NCI-H1048 (cell line): Measurements from ENCODE around the gene SLC23A2.
"Not testable (repeated sequence)": the region's sequence is repeated elsewhere in the genome, so short reads cannot be mapped to it uniquely, and the experiment has no call there.

Experiments used
- DNase-seq: peaks from one replicate; lab custom pipeline; 2025; lab: John Stamatoyannopoulos, UW

Gene SLC23A2

GRCh38 chr20:4936392-4936850, 64.9 kb downstream of the SLC23A2 start:
- no peak for DNase-seq

GRCh38 chr20:4932061-4932460, 69.2 kb downstream of the SLC23A2 start:
- DNase-seq: no peak

GRCh38 chr20:4929686-4930397, 71.5 kb downstream of the SLC23A2 start:
- DNase-seq: no peak

GRCh38 chr20:4926531-4927156, 74.7 kb downstream of the SLC23A2 start:
- DNase-seq: no peak

- DNase-seq: no peak
These were observed 75.3 kb downstream of the SLC23A2 start for GRCh38 chr20:4925842-4926530.

- no peak for DNase-seq
These were observed 76.9 kb downstream of the SLC23A2 start for GRCh38 chr20:4924446-4924845.

- DNase-seq: no peak
These were observed 77.3 kb downstream of the SLC23A2 start for GRCh38 chr20:4924032-4924431.

- DNase-seq: no peak
These were observed 79.1 kb downstream of the SLC23A2 start for GRCh38 chr20:4922186-4922585.

GRCh38 chr20:4921271-4921670, 80.0 kb downstream of the SLC23A2 start:
- not testable (repeated sequence) for DNase-seq

GRCh38 chr20:4920655-4921054, 80.7 kb downstream of the SLC23A2 start:
- no peak for DNase-seq

- DNase-seq: no peak
These were observed 81.2 kb downstream of the SLC23A2 start for GRCh38 chr20:4920131-4920530.

GRCh38 chr20:4919047-4919704, 82.1 kb downstream of the SLC23A2 start:
- DNase-seq: no peak

- DNase-seq: no peak
These were observed 82.8 kb downstream of the SLC23A2 start for GRCh38 chr20:4918473-4918872.

GRCh38 chr20:4916971-4917881, 84.1 kb downstream of the SLC23A2 start:
- no peak for DNase-seq

- DNase-seq: no peak
These were observed 88.2 kb downstream of the SLC23A2 start for GRCh38 chr20:4913147-4913546.

- no peak for DNase-seq
These were observed 88.7 kb downstream of the SLC23A2 start for GRCh38 chr20:4912380-4913142.

GRCh38 chr20:4910951-4911350, 90.4 kb downstream of the SLC23A2 start:
- DNase-seq: no peak

GRCh38 chr20:4905613-4906012, 95.7 kb downstream of the SLC23A2 start:
- no peak for DNase-seq

GRCh38 chr20:4905195-4905594, 96.1 kb downstream of the SLC23A2 start:
- DNase-seq: no peak

GRCh38 chr20:4904127-4904860, 97.0 kb downstream of the SLC23A2 start:
- no peak for DNase-seq
